ENCODE data around the gene DGKG. TPM values are rescaled to one million over a fixed set of nuclear protein-coding genes. Genes with fewer than 3 reads are reported as not detected.

Gene DGKG
- total and polyA plus RNA-seq, 8 donors, result 4.2 to 7.6 (median 5.5) TPM

GRCh38 chr3:186273586-186273985 lies 88.4 kb downstream of the DGKG start:
- DNase-seq (no peak), ATAC-seq (no peak)
- no peaks in the 10 kb centered on the region for H3K9me3 ChIP-seq
- intact Hi-C loops (cut with DNase I), result no loop called here
- peaks cover 0 to 3% of the 10 kb centered on the region in 2 donors for H3K27me3 ChIP-seq
- TF ChIP-seq CTCF (IDR thresholded peaks at IDR 0.05), result no peak
- no peaks in the 10 kb centered on the region for H3K4me1 ChIP-seq
- no peak overlapping the region for H3K4me3 ChIP-seq
- H3K36me3 ChIP-seq, result peaks cover 0 to 31% of the 10 kb centered on the region in 2 donors
- no peak overlapping the region for H3K27ac ChIP-seq

- ATAC-seq (no peak), DNase-seq (no peak)
- H3K27me3 ChIP-seq, result peaks cover 0 to 12% of the 10 kb centered on the region in 2 donors
- intact Hi-C loops (cut with DNase I), result no loop called here
- peaks cover 0 to 23% of the 10 kb centered on the region in 2 donors for H3K36me3 ChIP-seq
- H3K4me1 ChIP-seq, result no peaks in the 10 kb centered on the region
- H3K4me3 ChIP-seq, result no peak overlapping the region
- H3K9me3 ChIP-seq, result no peaks in the 10 kb centered on the region
- TF ChIP-seq CTCF (IDR thresholded peaks at IDR 0.05), result no peak
- no peak overlapping the region for H3K27ac ChIP-seq
These were observed 91.3 kb downstream of the DGKG start for GRCh38 chr3:186270701-186271100.

GRCh38 chr3:186268616-186269448 lies 93.2 kb downstream of the DGKG start:
- H3K27ac ChIP-seq, result no peak overlapping the region
- intact Hi-C loops (cut with DNase I), result no loop called here
- peaks cover 0 to 12% of the 10 kb centered on the region in 2 donors for H3K27me3 ChIP-seq
- TF ChIP-seq CTCF (IDR thresholded peaks at IDR 0.05), result no peak
- peaks cover 0 to 16% of the 10 kb centered on the region in 2 donors for H3K36me3 ChIP-seq
- no peaks in the 10 kb centered on the region for H3K4me1 ChIP-seq
- ATAC-seq (no peak), DNase-seq (no peak)
- no peak overlapping the region for H3K4me3 ChIP-seq
- no peaks in the 10 kb centered on the region for H3K9me3 ChIP-seq

GRCh38 chr3:186267758-186268157 lies 94.3 kb downstream of the DGKG start:
- no peaks in the 10 kb centered on the region for H3K9me3 ChIP-seq
- no peak overlapping the region for H3K27ac ChIP-seq
- no peaks in the 10 kb centered on the region for H3K4me1 ChIP-seq
- TF ChIP-seq CTCF (IDR thresholded peaks at IDR 0.05), result no peak
- intact Hi-C loops (cut with DNase I), result no loop called here
- ATAC-seq (no peak), DNase-seq (no peak)
- peaks cover 0 to 12% of the 10 kb centered on the region in 2 donors for H3K27me3 ChIP-seq
- H3K4me3 ChIP-seq, result no peak overlapping the region
- H3K36me3 ChIP-seq, result peaks cover 0 to 16% of the 10 kb centered on the region in 2 donors

GRCh38 chr3:186264608-186265400 lies 97.2 kb downstream of the DGKG start:
- ATAC-seq (no peak), DNase-seq (no peak)
- intact Hi-C loops (cut with DNase I), result no loop called here
- Histone ChIP-seq H3K4me3 (no peak overlapping the region), H3K27me3 (peaks cover 0 to 12% of the 10 kb centered on the region in 2 donors), H3K36me3 (peaks cover 0 to 12% of the 10 kb centered on the region in 2 donors), H3K4me1 (no peaks in the 10 kb centered on the region), H3K9me3 (no peaks in the 10 kb centered on the region), H3K27ac (no peak overlapping the region)
- no peak for TF ChIP-seq CTCF (IDR thresholded peaks at IDR 0.05)

Data from left lung (tissue), 10 donors.